H1 (cell line): ENCODE results near the gene TMBIM4.

Experiments
- EP300 ChIP-seq, 2 experiments: IDR thresholded peaks; 1 replicate in 1 of 2; 2 replicates in 1 of 2; pipeline ENCODE4 v1.6.1; 2011 to 2012; ENCODE audit warnings: low read depth in 2 of 2, low read length in 2 of 2, mild to moderate bottlenecking in 2 of 2, borderline replicate concordance in 1 of 2, inconsistent platforms in 1 of 2, moderate library complexity in 1 of 2
- TF ChIP-seq, protein P1 (sequence below), 3 experiments: IDR thresholded peaks; 1 replicate in 2 of 3; 2 replicates in 1 of 3; pipeline versions ENCODE4 v1.5.1 to v1.6.1; 2011; ENCODE audit warnings: low read length in 3 of 3, mild to moderate bottlenecking in 3 of 3, inconsistent platforms in 2 of 3, low read depth in 1 of 3, moderate library complexity in 1 of 3; ENCODE audit not compliant: insufficient read depth in 1 of 3; ENCODE audit errors: control extremely low read depth in 1 of 3

DNA sequence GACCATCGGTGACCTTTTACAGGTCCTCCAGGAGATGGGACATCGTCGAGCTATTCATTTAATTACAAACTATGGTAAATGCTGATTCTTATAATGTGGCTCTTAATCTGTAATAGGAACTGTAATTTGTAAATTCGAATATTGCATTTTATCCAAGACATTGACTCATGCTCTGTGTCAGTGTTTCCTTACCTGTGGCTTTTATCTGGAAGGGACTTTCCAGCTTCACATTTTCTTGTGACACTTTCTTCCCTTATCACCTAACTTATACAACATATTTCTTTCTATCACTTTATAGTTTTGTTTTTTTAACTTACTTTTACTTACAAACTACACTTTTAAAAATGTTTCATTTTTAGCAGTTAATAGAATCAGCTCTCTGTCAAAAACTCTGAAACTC lies 34.0 kb upstream of the TMBIM4 start:
- TF ChIP-seq, protein P1, sequence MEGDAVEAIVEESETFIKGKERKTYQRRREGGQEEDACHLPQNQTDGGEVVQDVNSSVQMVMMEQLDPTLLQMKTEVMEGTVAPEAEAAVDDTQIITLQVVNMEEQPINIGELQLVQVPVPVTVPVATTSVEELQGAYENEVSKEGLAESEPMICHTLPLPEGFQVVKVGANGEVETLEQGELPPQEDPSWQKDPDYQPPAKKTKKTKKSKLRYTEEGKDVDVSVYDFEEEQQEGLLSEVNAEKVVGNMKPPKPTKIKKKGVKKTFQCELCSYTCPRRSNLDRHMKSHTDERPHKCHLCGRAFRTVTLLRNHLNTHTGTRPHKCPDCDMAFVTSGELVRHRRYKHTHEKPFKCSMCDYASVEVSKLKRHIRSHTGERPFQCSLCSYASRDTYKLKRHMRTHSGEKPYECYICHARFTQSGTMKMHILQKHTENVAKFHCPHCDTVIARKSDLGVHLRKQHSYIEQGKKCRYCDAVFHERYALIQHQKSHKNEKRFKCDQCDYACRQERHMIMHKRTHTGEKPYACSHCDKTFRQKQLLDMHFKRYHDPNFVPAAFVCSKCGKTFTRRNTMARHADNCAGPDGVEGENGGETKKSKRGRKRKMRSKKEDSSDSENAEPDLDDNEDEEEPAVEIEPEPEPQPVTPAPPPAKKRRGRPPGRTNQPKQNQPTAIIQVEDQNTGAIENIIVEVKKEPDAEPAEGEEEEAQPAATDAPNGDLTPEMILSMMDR (IDR thresholded peaks at IDR 0.05; ENCODE audit: control extremely low read depth in 1 of 3, insufficient read depth in 1 of 3, low read depth in 1 of 3, low read length in 3 of 3): no peak
- no peak for TF ChIP-seq EP300 (IDR thresholded peaks at IDR 0.05; ENCODE audit: borderline replicate concordance in 1 of 2, low read depth in 2 of 2, low read length in 2 of 2)
